CD4-positive, alpha-beta T cell treated with Interleukin-15 for 1 hour (primary cell): ENCODE data around the gene MAP2K3.
"Not testable (repeated sequence)": the region's sequence is repeated elsewhere in the genome, so short reads cannot be mapped to it uniquely, and the experiment has no call there.

Experiments
- DNase-seq: peaks from one replicate; pipeline ENCODE4 v3.0.0-alpha.2; 2020

MAP2K3 gene

GRCh38 chr17:21337981-21338625 is 53.6 kb downstream of the MAP2K3 start:
- DNase-seq, result not testable (repeated sequence)

- DNase-seq, result no peak
Observed at GRCh38 chr17:21339011-21339410, 54.5 kb downstream of the MAP2K3 start.

- DNase-seq, result not testable (repeated sequence)
Observed at GRCh38 chr17:21339571-21339970, 55.1 kb downstream of the MAP2K3 start.

GRCh38 chr17:21340407-21340806 is 55.9 kb downstream of the MAP2K3 start:
- DNase-seq, result not testable (repeated sequence)

- DNase-seq, result not testable (repeated sequence)
Observed at GRCh38 chr17:21341279-21341678, 56.8 kb downstream of the MAP2K3 start.

GRCh38 chr17:21341925-21342540 is 57.5 kb downstream of the MAP2K3 start:
- DNase-seq, result not testable (repeated sequence)

- DNase-seq, result not testable (repeated sequence)
Observed at GRCh38 chr17:21343061-21343949, 58.8 kb downstream of the MAP2K3 start.

- not testable (repeated sequence) for DNase-seq
Observed at GRCh38 chr17:21344801-21345200, 60.3 kb downstream of the MAP2K3 start.

- no peak for DNase-seq
Observed at GRCh38 chr17:21345236-21345635, 60.7 kb downstream of the MAP2K3 start.

GRCh38 chr17:21346107-21346506 is 61.6 kb downstream of the MAP2K3 start:
- DNase-seq, result not testable (repeated sequence)

GRCh38 chr17:21346651-21347250 is 62.2 kb downstream of the MAP2K3 start:
- DNase-seq, result not testable (repeated sequence)

- not testable (repeated sequence) for DNase-seq
Observed at GRCh38 chr17:21347660-21348059, 63.1 kb downstream of the MAP2K3 start.

GRCh38 chr17:21348081-21348925 is 63.8 kb downstream of the MAP2K3 start:
- DNase-seq, result not testable (repeated sequence)

GRCh38 chr17:21348926-21349261 is 64.4 kb downstream of the MAP2K3 start:
- DNase-seq, result not testable (repeated sequence)

- DNase-seq, result not testable (repeated sequence)
Observed at GRCh38 chr17:21349358-21350050, 65.0 kb downstream of the MAP2K3 start.

GRCh38 chr17:21350495-21350894 is 66.0 kb downstream of the MAP2K3 start:
- not testable (repeated sequence) for DNase-seq

- DNase-seq, result no peak
Observed at GRCh38 chr17:21351366-21352065, 67.0 kb downstream of the MAP2K3 start.

- DNase-seq, result no peak
Observed at GRCh38 chr17:21352221-21352980, 67.9 kb downstream of the MAP2K3 start.

- DNase-seq, result no peak
Observed at GRCh38 chr17:21352981-21353265, 68.4 kb downstream of the MAP2K3 start.

GRCh38 chr17:21353326-21354010 is 69.0 kb downstream of the MAP2K3 start:
- DNase-seq, result no peak
